ENCODE measurements around the gene SPEN. TPM values are rescaled to one million over a fixed set of nuclear protein-coding genes. Genes with fewer than 3 reads are reported as not detected.

The SPEN gene
- total RNA-seq, 1 experiment from 2014 or later, result 70.3 TPM

GRCh38 chr1:15963968-15964648 is 116.6 kb downstream of the SPEN start:
- no peaks in the 10 kb centered on the region for H3K9me3 ChIP-seq (ENCODE audit: low read depth, low read length, poor library complexity, severe bottlenecking)
- no peak overlapping the region for H3K4me3 ChIP-seq (ENCODE audit: low read depth, low read length, poor library complexity, severe bottlenecking)
- ChIA-PET POLR2A (ENCODE audit: low non-redundant PET) (no interaction called here), CTCF (no interaction called here)
- BruUV-seq (replicated peaks), result no TSS peak
- H3K4me1 ChIP-seq (ENCODE audit: insufficient read depth, low read length, poor library complexity, severe bottlenecking), result peaks cover 40% of the 10 kb centered on the region
- peak overlapping the region; percentile 45 for H3K27ac ChIP-seq (ENCODE audit: low read depth, low read length, poor library complexity, severe bottlenecking)
- TF ChIP-seq CTCF (conservative IDR thresholded peaks at IDR 0.05; ENCODE audit: low read depth, low read length) (no peak), EZH2 (IDR thresholded peaks at IDR 0.05; ENCODE audit: borderline replicate concordance, low read depth, low read length, poor library complexity, severe bottlenecking) (no peak)
- peaks cover 7% of the 10 kb centered on the region for H3K36me3 ChIP-seq (ENCODE audit: insufficient read depth, low read length, poor library complexity, severe bottlenecking)
- H3K27me3 ChIP-seq (replicated peaks; ENCODE audit: insufficient read depth, low read depth, low read length, poor library complexity), result no peaks in the 10 kb centered on the region
- intact Hi-C loops (cut with micrococcal nuclease; ENCODE audit: unreplicated experiment), result no loop called here
- DNase-seq (ENCODE audit: low spot score), result no peak

- Histone ChIP-seq H3K9me3 (ENCODE audit: low read depth, low read length, poor library complexity, severe bottlenecking) (no peaks in the 10 kb centered on the region), H3K4me3 (ENCODE audit: low read depth, low read length, poor library complexity, severe bottlenecking) (no peak overlapping the region), H3K36me3 (ENCODE audit: insufficient read depth, low read length, poor library complexity, severe bottlenecking) (peaks cover 16% of the 10 kb centered on the region), H3K4me1 (ENCODE audit: insufficient read depth, low read length, poor library complexity, severe bottlenecking) (peaks cover 39% of the 10 kb centered on the region), H3K27me3 (replicated peaks; ENCODE audit: insufficient read depth, low read depth, low read length, poor library complexity) (no peaks in the 10 kb centered on the region), H3K27ac (ENCODE audit: low read depth, low read length, poor library complexity, severe bottlenecking) (peak overlapping the region; percentile 52)
- no TSS peak for BruUV-seq (replicated peaks)
- no peak for TF ChIP-seq EZH2 (IDR thresholded peaks at IDR 0.05; ENCODE audit: borderline replicate concordance, low read depth, low read length, poor library complexity, severe bottlenecking)
- TF ChIP-seq CTCF (conservative IDR thresholded peaks at IDR 0.05; ENCODE audit: low read depth, low read length), result no peak
- peak; percentile 63 for DNase-seq (ENCODE audit: low spot score)
- ChIA-PET CTCF (no interaction called here), POLR2A (ENCODE audit: low non-redundant PET) (no interaction called here)
- intact Hi-C loops (cut with micrococcal nuclease; ENCODE audit: unreplicated experiment), result no loop called here
These were observed 117.8 kb downstream of the SPEN start for GRCh38 chr1:15965228-15965767.

GRCh38 chr1:15966081-15966955 is 118.8 kb downstream of the SPEN start:
- H3K4me1 ChIP-seq (ENCODE audit: insufficient read depth, low read length, poor library complexity, severe bottlenecking), result peaks cover 39% of the 10 kb centered on the region
- intact Hi-C loops (cut with micrococcal nuclease; ENCODE audit: unreplicated experiment), result no loop called here
- TF ChIP-seq EZH2 (IDR thresholded peaks at IDR 0.05; ENCODE audit: borderline replicate concordance, low read depth, low read length, poor library complexity, severe bottlenecking) (no peak), CTCF (conservative IDR thresholded peaks at IDR 0.05; ENCODE audit: low read depth, low read length) (no peak)
- no peaks in the 10 kb centered on the region for H3K9me3 ChIP-seq (ENCODE audit: low read depth, low read length, poor library complexity, severe bottlenecking)
- BruUV-seq (replicated peaks), result no TSS peak
- H3K36me3 ChIP-seq (ENCODE audit: insufficient read depth, low read length, poor library complexity, severe bottlenecking), result peaks cover 16% of the 10 kb centered on the region
- ChIA-PET CTCF (no interaction called here), POLR2A (ENCODE audit: low non-redundant PET) (no interaction called here)
- H3K27me3 ChIP-seq (replicated peaks; ENCODE audit: insufficient read depth, low read depth, low read length, poor library complexity), result no peaks in the 10 kb centered on the region
- no peak overlapping the region for H3K4me3 ChIP-seq (ENCODE audit: low read depth, low read length, poor library complexity, severe bottlenecking)
- DNase-seq (ENCODE audit: low spot score), result no peak
- peak overlapping the region; percentile 52 for H3K27ac ChIP-seq (ENCODE audit: low read depth, low read length, poor library complexity, severe bottlenecking)
